HepG2 (cell line): ENCODE results near the gene SSX2IP. TPM values are rescaled to one million over a fixed set of nuclear protein-coding genes. Genes with fewer than 3 reads are reported as not detected.
A peak's percentile ranks its signal among the peaks of the same experiment; 100 is the strongest.

Source experiments
- AKAP8 ChIP-seq: sonication (generic); formaldehyde crosslinking; IDR thresholded peaks from 2 replicates; pipeline ENCODE4 v1.5.1; 2020; ENCODE audit warnings: mild to moderate bottlenecking, missing genetic modification reagents
- CHD2 ChIP-seq: IDR thresholded peaks from 2 replicates; pipeline ENCODE4 v1.6.1; 2011; ENCODE audit warnings: low read depth, low read length, improper control_type of control experiment
- CREB1 ChIP-seq, 2 experiments: fragments of 450-650 bp in 1 of 2; IDR thresholded peaks; 2 replicates each; pipeline ENCODE4 v1.6.1; 2016 to 2017; ENCODE audit warnings: control low read depth in 1 of 2, mild to moderate bottlenecking in 1 of 2, missing compliant biosample characterization in 1 of 2, missing genetic modification characterization in 1 of 2
- CREM ChIP-seq, 2 experiments: sonication (generic) in 1 of 2; formaldehyde crosslinking in 1 of 2; IDR thresholded peaks; 2 replicates each; pipeline versions ENCODE4 v1.4.0 to v1.6.1; 2016 to 2020; ENCODE audit warnings: antibody characterized with exemption in 1 of 2, mild to moderate bottlenecking in 1 of 2, missing genetic modification reagents in 1 of 2
- ELF1 ChIP-seq: sonication (generic); formaldehyde crosslinking; IDR thresholded peaks from 2 replicates; pipeline ENCODE4 v1.4.0; 2020; ENCODE audit warnings: missing genetic modification reagents
- FOSL1 ChIP-seq: sonication (generic); formaldehyde crosslinking; IDR thresholded peaks from 2 replicates; pipeline ENCODE4 v1.9.0; 2021; ENCODE audit warnings: missing genetic modification reagents, borderline replicate concordance
- FOXA3 ChIP-seq: IDR thresholded peaks from 2 replicates; pipeline ENCODE4 v1.6.1; 2016; ENCODE audit warnings: missing genetic modification reagents, missing compliant biosample characterization
- GABPB1 ChIP-seq: IDR thresholded peaks from 2 replicates; pipeline ENCODE4 v1.6.1; 2016; ENCODE audit warnings: mild to moderate bottlenecking, missing genetic modification reagents, moderate library complexity, missing compliant biosample characterization
- MAZ ChIP-seq, 2 experiments: sonication (generic) in 1 of 2; formaldehyde crosslinking in 1 of 2; IDR thresholded peaks; 2 replicates each; pipeline versions ENCODE4 v1.5.0 to v1.6.1; 2012 to 2020; ENCODE audit warnings: low read depth in 2 of 2, mild to moderate bottlenecking in 2 of 2, borderline replicate concordance in 1 of 2, improper control_type of control experiment in 1 of 2, low read length in 1 of 2, missing genetic modification reagents in 1 of 2, moderate library complexity in 1 of 2
- MXI1 ChIP-seq: IDR thresholded peaks from 3 replicates; pipeline ENCODE4 v1.6.1; 2012; ENCODE audit warnings: low read depth, low read length, inconsistent platforms, borderline replicate concordance
- NKX3-1 ChIP-seq: sonication (generic); formaldehyde crosslinking; IDR thresholded peaks from 2 replicates; pipeline ENCODE4 v1.5.0; 2020; ENCODE audit warnings: missing genetic modification reagents
- RBFOX2 ChIP-seq: fragments of 200-400 bp; formaldehyde crosslinking; IDR thresholded peaks from 2 replicates; pipeline ENCODE4 v1.6.1; 2017; ENCODE audit warnings: low read depth, mild to moderate bottlenecking, low read length
- YEATS4 ChIP-seq: sonication (generic); formaldehyde crosslinking; IDR thresholded peaks from 2 replicates; pipeline ENCODE4 v1.4.0; 2020; ENCODE audit warnings: missing genetic modification reagents, borderline replicate concordance
- ZNF33A ChIP-seq: sonication (generic); formaldehyde crosslinking; IDR thresholded peaks from 2 replicates; pipeline ENCODE4 v1.5.1; 2020; ENCODE audit warnings: missing genetic modification reagents, mild to moderate bottlenecking, moderate library complexity, borderline replicate concordance
- ZNF431 ChIP-seq: sonication (generic); formaldehyde crosslinking; IDR thresholded peaks from 2 replicates; pipeline ENCODE4 v1.9.0; 2022; ENCODE audit warnings: missing genetic modification reagents, low read depth, mild to moderate bottlenecking, borderline replicate concordance
- ZNF513 ChIP-seq: sonication (generic); formaldehyde crosslinking; conservative IDR thresholded peaks from 2 replicates; pipeline ENCODE4 v1.5.0; 2020; ENCODE audit warnings: missing genetic modification reagents
- ZNF674 ChIP-seq: sonication (generic); formaldehyde crosslinking; IDR thresholded peaks from 2 replicates; pipeline ENCODE4 v1.5.0; 2020; ENCODE audit warnings: low read depth, mild to moderate bottlenecking, missing genetic modification reagents
- ZNF768 ChIP-seq: sonication (generic); formaldehyde crosslinking; IDR thresholded peaks from 2 replicates; pipeline ENCODE4 v1.4.0; 2020; ENCODE audit warnings: missing genetic modification reagents
- ZSCAN9 ChIP-seq: IDR thresholded peaks from 2 replicates; pipeline ENCODE4 v1.6.1; 2016; ENCODE audit warnings: borderline replicate concordance
- polyA plus RNA-seq, 8 experiments: library from polyadenylated mRNA; depleted of rRNA in 3 of 8; stranded (reverse) in 7 of 8; unstranded in 1 of 8; fragments of >200 nt; fragmentation: Illumina TruSeq in 4 of 8; extraction: Trizol in 4 of 8; gene quantifications; 2 replicates each; pipeline versions ENCODE4 v1.2.1 to v1.2.3, GENCODE V29; 2011 to 2016; ENCODE audit warnings: low read depth in 4 of 8, missing spikeins in 1 of 8, mixed read lengths in 1 of 8; ENCODE audit not compliant: insufficient read depth in 1 of 8
- total RNA-seq, 5 experiments: library from RNA; depleted of rRNA; stranded (reverse); fragments of >200 nt; fragmentation: Illumina TruSeq; extraction: Trizol; gene quantifications; 2 replicates each; pipeline ENCODE4 v1.2.3, GENCODE V29; 2016; ENCODE audit warnings: low read depth in 1 of 5
- TF ChIP-seq, protein P1 (sequence below): sonication (generic); formaldehyde crosslinking; IDR thresholded peaks from 2 replicates; pipeline ENCODE4 v1.4.0; 2020; ENCODE audit warnings: mild to moderate bottlenecking, low read depth, missing genetic modification reagents
- TF ChIP-seq, protein P2 (sequence below): sonication (generic); formaldehyde crosslinking; IDR thresholded peaks from 2 replicates; pipeline ENCODE4 v1.5.0; 2020; ENCODE audit warnings: missing genetic modification reagents
- TF ChIP-seq, protein P3 (sequence below): sonication (generic); formaldehyde crosslinking; IDR thresholded peaks from 2 replicates; pipeline ENCODE4 v1.4.0; 2020; ENCODE audit warnings: missing genetic modification reagents

SSX2IP gene
- total and polyA plus RNA-seq, 2 of the 13 experiments (the other 11 are each of a cell fraction or from before 2014, with no cell fraction given): 2.7 to 23.7 TPM

DNA sequence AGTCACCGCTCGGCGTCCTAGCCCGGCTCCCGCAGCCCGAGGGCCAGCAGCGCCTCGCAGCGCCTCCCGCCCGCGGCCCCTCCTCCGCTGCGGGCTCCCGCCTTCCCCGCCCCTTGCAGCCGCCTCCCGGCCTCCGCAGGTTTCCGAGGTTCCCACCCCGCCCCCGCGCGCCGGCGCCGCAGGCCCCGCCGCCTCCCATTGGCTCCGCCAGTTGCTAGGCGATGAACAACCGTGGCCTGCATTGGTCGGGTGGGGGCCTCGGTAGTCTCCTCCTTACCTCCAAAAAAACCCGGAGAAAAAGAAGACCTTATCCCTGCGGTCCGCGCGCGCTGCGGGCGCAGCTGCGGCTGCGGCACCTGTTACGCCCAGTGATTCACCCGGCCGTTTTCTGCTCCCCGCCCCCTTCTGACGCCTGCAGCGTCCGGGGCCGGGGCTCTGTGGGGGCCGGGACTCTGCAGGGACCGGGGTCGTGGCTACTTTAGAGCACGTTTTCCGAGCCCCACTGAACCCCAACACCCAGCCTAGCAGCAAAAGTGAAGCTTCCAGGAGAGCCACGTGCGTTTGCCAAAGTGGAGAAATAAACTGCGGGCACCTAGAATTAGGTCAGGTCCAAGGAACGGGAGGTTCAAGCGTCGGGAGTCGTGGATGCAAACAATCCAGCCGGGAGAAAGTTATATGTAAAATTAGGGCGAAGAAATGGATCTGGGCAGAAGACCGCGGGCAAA lies at the start of gene SSX2IP (continued):
- TF ChIP-seq CREB1 (IDR thresholded peaks at IDR 0.05) (no peak), CREB1 (CRISPR knock-in tag; IDR thresholded peaks at IDR 0.05) (peak; percentile 66), ZNF513 (no peak), FOSL1 (CRISPR knock-in tag) (0 out of 2 replicates have a peak, but pooled peaks have one; percentile 46), NKX3-1 (no peak), ELF1 (CRISPR knock-in tag) (no peak), CREM (IDR thresholded peaks at IDR 0.05) (peak; percentile 29), CREM (CRISPR knock-in tag; IDR thresholded peaks at IDR 0.05) (no peak), ZNF431 (peak; percentile 71; the same call in 1 of the 2 replicates), MXI1 (peak; percentile 70; the same call in 1 of the 3 replicates), ZNF674 (0 out of 2 replicates have a peak, but pooled peaks have one; percentile 41), MAZ (IDR thresholded peaks at IDR 0.05; ENCODE audit: borderline replicate concordance, low read depth, low read length) (peak; percentile 77; the same call in 1 of the 2 replicates), MAZ (CRISPR knock-in tag; IDR thresholded peaks at IDR 0.05; ENCODE audit: low read depth) (peak; percentile 80), YEATS4 (CRISPR knock-in tag) (peak; percentile 35), ZNF33A (CRISPR knock-in tag) (no peak), AKAP8 (CRISPR knock-in tag) (no peak), ZSCAN9 (CRISPR knock-in tag) (no peak), FOXA3 (CRISPR knock-in tag) (peak; percentile 16; the same call in 1 of the 2 replicates), GABPB1 (CRISPR knock-in tag) (peak; percentile 34; the same call in 1 of the 2 replicates), CHD2 (no peak), RBFOX2 (peak; percentile 72; the same call in 1 of the 2 replicates), ZNF768 (CRISPR knock-in tag) (0 out of 2 replicates have a peak, but pooled peaks have one; percentile 11)
- TF ChIP-seq, protein P1, sequence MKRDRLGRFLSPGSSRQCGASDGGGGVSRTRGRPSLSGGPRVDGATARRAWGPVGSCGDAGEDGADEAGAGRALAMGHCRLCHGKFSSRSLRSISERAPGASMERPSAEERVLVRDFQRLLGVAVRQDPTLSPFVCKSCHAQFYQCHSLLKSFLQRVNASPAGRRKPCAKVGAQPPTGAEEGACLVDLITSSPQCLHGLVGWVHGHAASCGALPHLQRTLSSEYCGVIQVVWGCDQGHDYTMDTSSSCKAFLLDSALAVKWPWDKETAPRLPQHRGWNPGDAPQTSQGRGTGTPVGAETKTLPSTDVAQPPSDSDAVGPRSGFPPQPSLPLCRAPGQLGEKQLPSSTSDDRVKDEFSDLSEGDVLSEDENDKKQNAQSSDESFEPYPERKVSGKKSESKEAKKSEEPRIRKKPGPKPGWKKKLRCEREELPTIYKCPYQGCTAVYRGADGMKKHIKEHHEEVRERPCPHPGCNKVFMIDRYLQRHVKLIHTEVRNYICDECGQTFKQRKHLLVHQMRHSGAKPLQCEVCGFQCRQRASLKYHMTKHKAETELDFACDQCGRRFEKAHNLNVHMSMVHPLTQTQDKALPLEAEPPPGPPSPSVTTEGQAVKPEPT: no peak
- TF ChIP-seq, protein P2, sequence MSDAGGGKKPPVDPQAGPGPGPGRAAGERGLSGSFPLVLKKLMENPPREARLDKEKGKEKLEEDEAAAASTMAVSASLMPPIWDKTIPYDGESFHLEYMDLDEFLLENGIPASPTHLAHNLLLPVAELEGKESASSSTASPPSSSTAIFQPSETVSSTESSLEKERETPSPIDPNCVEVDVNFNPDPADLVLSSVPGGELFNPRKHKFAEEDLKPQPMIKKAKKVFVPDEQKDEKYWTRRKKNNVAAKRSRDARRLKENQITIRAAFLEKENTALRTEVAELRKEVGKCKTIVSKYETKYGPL: 0 out of 2 replicates have a peak, but pooled peaks have one; percentile 26
- TF ChIP-seq, protein P3, sequence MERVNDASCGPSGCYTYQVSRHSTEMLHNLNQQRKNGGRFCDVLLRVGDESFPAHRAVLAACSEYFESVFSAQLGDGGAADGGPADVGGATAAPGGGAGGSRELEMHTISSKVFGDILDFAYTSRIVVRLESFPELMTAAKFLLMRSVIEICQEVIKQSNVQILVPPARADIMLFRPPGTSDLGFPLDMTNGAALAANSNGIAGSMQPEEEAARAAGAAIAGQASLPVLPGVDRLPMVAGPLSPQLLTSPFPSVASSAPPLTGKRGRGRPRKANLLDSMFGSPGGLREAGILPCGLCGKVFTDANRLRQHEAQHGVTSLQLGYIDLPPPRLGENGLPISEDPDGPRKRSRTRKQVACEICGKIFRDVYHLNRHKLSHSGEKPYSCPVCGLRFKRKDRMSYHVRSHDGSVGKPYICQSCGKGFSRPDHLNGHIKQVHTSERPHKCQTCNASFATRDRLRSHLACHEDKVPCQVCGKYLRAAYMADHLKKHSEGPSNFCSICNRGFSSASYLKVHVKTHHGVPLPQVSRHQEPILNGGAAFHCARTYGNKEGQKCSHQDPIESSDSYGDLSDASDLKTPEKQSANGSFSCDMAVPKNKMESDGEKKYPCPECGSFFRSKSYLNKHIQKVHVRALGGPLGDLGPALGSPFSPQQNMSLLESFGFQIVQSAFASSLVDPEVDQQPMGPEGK: peak; percentile 30; the same call in 1 of the 2 replicates
